BLaER1 (cell line): ENCODE results near the gene HDAC3.

ENCODE experiments used
- H3K27ac ChIP-seq: shearing (Covaris generic); formaldehyde crosslinking; 2 replicates; pipeline ENCODE4 v1.8.1; 2022
- H3K27me3 ChIP-seq: shearing (Covaris generic); formaldehyde crosslinking; 2 replicates; pipeline ENCODE4 v1.8.1; 2022
- H3K36me3 ChIP-seq: shearing (Covaris generic); formaldehyde crosslinking; 2 replicates; pipeline ENCODE4 v1.8.1; 2022
- H3K4me1 ChIP-seq: shearing (Covaris generic); formaldehyde crosslinking; 2 replicates; pipeline ENCODE4 v1.8.1; 2022
- H3K4me2 ChIP-seq: shearing (Covaris generic); formaldehyde crosslinking; 2 replicates; pipeline ENCODE4 v1.8.1; 2022
- H3K4me3 ChIP-seq: shearing (Covaris generic); formaldehyde crosslinking; 2 replicates; pipeline ENCODE4 v1.8.1; 2022
- H3K9ac ChIP-seq: shearing (Covaris generic); formaldehyde crosslinking; 2 replicates; pipeline ENCODE4 v1.8.1; 2022
- H3K9me3 ChIP-seq: shearing (Covaris generic); formaldehyde crosslinking; 2 replicates; pipeline ENCODE4 v1.8.1; 2022
- H4K20me1 ChIP-seq: shearing (Covaris generic); formaldehyde crosslinking; 2 replicates; pipeline ENCODE4 v1.8.1; 2022
- Cebpa-rat ChIP-seq: shearing (Covaris generic); IDR thresholded peaks from 2 replicates; pipeline ENCODE4 v1.8.1; 2022

HDAC3 gene

GRCh38 chr5:141636413-141637122 lies at the start of gene HDAC3, which contains the start of gene RELL2:
HDAC3 (minus strand) TSS chr5:141636849; CDS start chr5:141636790, 59 bp downstream.
RELL2 (plus strand) TSS chr5:141636997; CDS start chr5:141638226, 1,229 bp downstream.
- Histone ChIP-seq H3K4me3 (peak within 1 kb of the TSS; percentile 86), H3K9ac (peak within 1 kb of the TSS; percentile 89), H4K20me1 (peaks cover 45% of the 10 kb centered on the region), H3K36me3 (peaks cover 58% of the 10 kb centered on the region), H3K4me2 (peak within 1 kb of the TSS; percentile 99), H3K27ac (peak within 1 kb of the TSS; percentile 79), H3K9me3 (no peaks in the 10 kb centered on the region), H3K4me1 (peaks cover 41% of the 10 kb centered on the region), H3K27me3 (no peaks in the 10 kb centered on the region)
- no peak for TF ChIP-seq Cebpa-rat

GRCh38 chr5:141685591-141685990 lies 48.9 kb upstream of the HDAC3 start:
- H3K36me3 ChIP-seq: no peaks in the 10 kb centered on the region

GRCh38 chr5:141683596-141684141 lies 47.0 kb upstream of the HDAC3 start:
- no peak for TF ChIP-seq Cebpa-rat

More at GRCh38 chr5:141685591-141685990, 48.9 kb upstream of the HDAC3 start:
- Histone ChIP-seq H3K27ac (no peak overlapping the region), H3K4me1 (peaks cover 50% of the 10 kb centered on the region), H3K9ac (no peak overlapping the region), H3K27me3 (no peaks in the 10 kb centered on the region), H3K4me2 (peak overlapping the region; percentile 24), H3K4me3 (no peak overlapping the region), H3K9me3 (no peaks in the 10 kb centered on the region), H4K20me1 (no peaks in the 10 kb centered on the region)
- no peak for TF ChIP-seq Cebpa-rat

GRCh38 chr5:141681695-141682641 lies 45.3 kb upstream of the HDAC3 start, which contains the start of gene ARAP3:
ARAP3 (minus strand) TSS chr5:141682230; CDS start chr5:141680486, 1,744 bp downstream.
- Histone ChIP-seq H3K4me3 (peak within 1 kb of the TSS; percentile 63), H3K9ac (peak within 1 kb of the TSS; percentile 67)

More at GRCh38 chr5:141683596-141684141, 47.0 kb upstream of the HDAC3 start:
- Histone ChIP-seq H3K36me3 (no peaks in the 10 kb centered on the region), H3K9ac (no peak overlapping the region), H3K27ac (0 out of 2 replicates have a peak overlapping the region, but pooled peaks have one; percentile 19), H3K4me1 (peaks cover 62% of the 10 kb centered on the region), H3K4me2 (peak overlapping the region; percentile 94), H3K4me3 (no peak overlapping the region), H3K27me3 (no peaks in the 10 kb centered on the region), H3K9me3 (no peaks in the 10 kb centered on the region), H4K20me1 (no peaks in the 10 kb centered on the region)

GRCh38 chr5:141681295-141681694 lies 44.6 kb upstream of the HDAC3 start:
- Histone ChIP-seq H3K27me3 (no peaks in the 10 kb centered on the region), H3K36me3 (no peaks in the 10 kb centered on the region), H3K9me3 (no peaks in the 10 kb centered on the region), H3K4me3 (peak overlapping the region; percentile 63; the same call in 1 of the 2 replicates), H3K9ac (peak overlapping the region; percentile 45; the same call in 1 of the 2 replicates), H4K20me1 (no peaks in the 10 kb centered on the region), H3K4me1 (peaks cover 62% of the 10 kb centered on the region), H3K4me2 (peak overlapping the region; percentile 94), H3K27ac (0 out of 2 replicates have a peak overlapping the region, but pooled peaks have one; percentile 27)
- no peak for TF ChIP-seq Cebpa-rat

More at GRCh38 chr5:141681695-141682641, 45.3 kb upstream of the HDAC3 start, which contains the start of gene ARAP3:
- Histone ChIP-seq H3K36me3 (no peaks in the 10 kb centered on the region), H3K4me2 (peak within 1 kb of the TSS; percentile 94), H3K9me3 (no peaks in the 10 kb centered on the region), H3K27me3 (no peaks in the 10 kb centered on the region), H3K4me1 (peaks cover 62% of the 10 kb centered on the region), H4K20me1 (no peaks in the 10 kb centered on the region), H3K27ac (peak within 1 kb of the TSS; percentile 75)
- TF ChIP-seq Cebpa-rat: no peak

GRCh38 chr5:141680751-141681201 lies 44.1 kb upstream of the HDAC3 start:
- H3K4me1 ChIP-seq: peaks cover 59% of the 10 kb centered on the region
- no peak overlapping the region for H3K27ac ChIP-seq
- H3K4me2 ChIP-seq: peak overlapping the region; percentile 94
- no peaks in the 10 kb centered on the region for H3K36me3 ChIP-seq
- TF ChIP-seq Cebpa-rat: no peak
- H4K20me1 ChIP-seq: no peaks in the 10 kb centered on the region
- no peak overlapping the region for H3K4me3 ChIP-seq
- no peaks in the 10 kb centered on the region for H3K27me3 ChIP-seq
- H3K9me3 ChIP-seq: no peaks in the 10 kb centered on the region
- H3K9ac ChIP-seq: no peak overlapping the region

GRCh38 chr5:141680178-141680577 lies 43.5 kb upstream of the HDAC3 start:
- H3K36me3 ChIP-seq: no peaks in the 10 kb centered on the region
- no peaks in the 10 kb centered on the region for H4K20me1 ChIP-seq
- H3K4me3 ChIP-seq: no peak overlapping the region
- TF ChIP-seq Cebpa-rat: no peak
- H3K9ac ChIP-seq: no peak overlapping the region
- H3K27ac ChIP-seq: no peak overlapping the region
- peak overlapping the region; percentile 94; the same call in 1 of the 2 replicates for H3K4me2 ChIP-seq
- no peaks in the 10 kb centered on the region for H3K9me3 ChIP-seq
- no peaks in the 10 kb centered on the region for H3K27me3 ChIP-seq
- peaks cover 53% of the 10 kb centered on the region for H3K4me1 ChIP-seq

GRCh38 chr5:141677415-141677814 lies 40.8 kb upstream of the HDAC3 start:
- Histone ChIP-seq H3K36me3 (no peaks in the 10 kb centered on the region), H3K4me1 (peaks cover 36% of the 10 kb centered on the region), H3K27ac (no peak overlapping the region), H3K27me3 (no peaks in the 10 kb centered on the region), H3K4me2 (no peak overlapping the region), H4K20me1 (no peaks in the 10 kb centered on the region), H3K9ac (no peak overlapping the region), H3K4me3 (no peak overlapping the region), H3K9me3 (no peaks in the 10 kb centered on the region)
- no peak for TF ChIP-seq Cebpa-rat

GRCh38 chr5:141675672-141676071 lies 39.0 kb upstream of the HDAC3 start:
- H3K27ac ChIP-seq: no peak overlapping the region

More at GRCh38 chr5:141675672-141676071, 39.0 kb upstream of the HDAC3 start:
- H3K36me3 ChIP-seq: no peaks in the 10 kb centered on the region
- H3K4me2 ChIP-seq: no peak overlapping the region
- no peak overlapping the region for H3K4me3 ChIP-seq
- H3K9ac ChIP-seq: no peak overlapping the region
- H3K9me3 ChIP-seq: no peaks in the 10 kb centered on the region
- no peaks in the 10 kb centered on the region for H3K27me3 ChIP-seq
- no peaks in the 10 kb centered on the region for H4K20me1 ChIP-seq
- TF ChIP-seq Cebpa-rat: no peak
- H3K4me1 ChIP-seq: peaks cover 21% of the 10 kb centered on the region
